ENCODE data around the gene SLC2A4.
"Not testable (repeated sequence)": the region's sequence is repeated elsewhere in the genome, so short reads cannot be mapped to it uniquely, and the experiment has no call there.

Gene SLC2A4

DNA sequence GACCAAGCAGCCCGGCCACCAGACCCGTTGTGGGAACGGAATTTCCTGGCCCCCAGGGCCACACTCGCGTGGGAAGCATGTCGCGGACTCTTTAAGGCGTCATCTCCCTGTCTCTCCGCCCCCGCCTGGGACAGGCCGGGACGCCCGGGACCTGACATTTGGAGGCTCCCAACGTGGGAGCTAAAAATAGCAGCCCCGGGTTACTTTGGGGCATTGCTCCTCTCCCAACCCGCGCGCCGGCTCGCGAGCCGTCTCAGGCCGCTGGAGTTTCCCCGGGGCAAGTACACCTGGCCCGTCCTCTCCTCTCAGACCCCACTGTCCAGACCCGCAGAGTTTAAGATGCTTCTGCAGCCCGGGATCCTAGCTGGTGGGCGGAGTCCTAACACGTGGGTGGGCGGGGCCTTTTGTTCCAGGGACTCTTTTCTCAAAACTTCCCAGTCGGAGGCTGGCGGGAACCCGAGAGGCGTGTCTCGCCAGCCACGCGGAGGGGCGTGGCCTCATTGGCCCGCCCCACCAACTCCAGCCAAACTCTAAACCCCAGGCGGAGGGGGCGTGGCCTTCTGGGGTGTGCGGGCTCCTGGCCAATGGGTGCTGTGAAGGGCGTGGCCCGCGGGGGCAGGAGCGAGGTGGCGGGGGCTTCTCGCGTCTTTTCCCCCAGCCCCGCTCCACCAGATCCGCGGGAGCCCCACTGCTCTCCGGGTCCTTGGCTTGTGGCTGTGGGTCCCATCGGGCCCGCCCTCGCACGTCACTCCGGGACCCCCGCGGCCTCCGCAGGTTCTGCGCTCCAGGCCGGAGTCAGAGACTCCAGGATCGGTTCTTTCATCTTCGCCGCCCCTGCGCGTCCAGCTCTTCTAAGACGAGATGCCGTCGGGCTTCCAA is at the start of gene SLC2A4:
TSS of gene SLC2A4 (plus strand) at position 645 of the 879 bp plus-strand sequence. CDS start at position 862, 217 bp downstream.
- DNase-seq: peak; percentile 75

DNA sequence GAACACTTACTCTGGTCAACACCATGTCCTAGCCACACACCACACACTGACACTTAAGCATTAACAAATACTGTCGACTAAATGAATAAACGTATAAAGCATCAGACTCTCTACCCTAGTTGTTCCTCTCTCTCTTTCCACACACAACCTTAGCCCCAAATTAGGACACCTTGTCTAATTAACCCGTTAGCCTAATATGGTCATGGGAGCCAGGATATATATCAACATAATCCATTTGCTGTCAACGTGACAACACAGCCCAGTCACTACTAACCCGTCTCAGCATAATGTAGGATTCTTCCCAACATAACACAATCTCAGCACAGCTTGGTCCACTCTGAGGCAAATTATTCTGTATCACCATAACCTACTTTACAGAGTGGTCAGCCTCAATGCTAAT is 49.4 kb upstream of the SLC2A4 start:
- no peak for DNase-seq

DNA sequence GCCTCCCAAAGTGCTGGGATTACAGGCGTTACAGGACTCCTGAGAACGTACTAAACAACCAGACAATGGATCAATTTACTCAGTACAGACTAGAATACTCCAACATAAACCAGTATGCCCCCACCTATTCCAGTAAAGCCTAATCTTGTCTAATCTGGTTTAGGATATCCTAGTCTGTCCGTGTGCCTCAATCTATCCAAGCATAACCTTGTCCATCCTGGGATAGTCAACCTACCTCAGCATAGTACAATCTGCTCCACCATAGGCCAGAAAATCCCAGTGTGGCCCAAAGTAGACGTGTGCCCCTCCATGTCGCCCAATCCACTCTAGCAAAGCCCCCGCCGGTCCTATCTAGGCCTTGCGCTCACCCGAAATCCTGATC is 47.8 kb upstream of the SLC2A4 start:
- no peak for DNase-seq

DNA sequence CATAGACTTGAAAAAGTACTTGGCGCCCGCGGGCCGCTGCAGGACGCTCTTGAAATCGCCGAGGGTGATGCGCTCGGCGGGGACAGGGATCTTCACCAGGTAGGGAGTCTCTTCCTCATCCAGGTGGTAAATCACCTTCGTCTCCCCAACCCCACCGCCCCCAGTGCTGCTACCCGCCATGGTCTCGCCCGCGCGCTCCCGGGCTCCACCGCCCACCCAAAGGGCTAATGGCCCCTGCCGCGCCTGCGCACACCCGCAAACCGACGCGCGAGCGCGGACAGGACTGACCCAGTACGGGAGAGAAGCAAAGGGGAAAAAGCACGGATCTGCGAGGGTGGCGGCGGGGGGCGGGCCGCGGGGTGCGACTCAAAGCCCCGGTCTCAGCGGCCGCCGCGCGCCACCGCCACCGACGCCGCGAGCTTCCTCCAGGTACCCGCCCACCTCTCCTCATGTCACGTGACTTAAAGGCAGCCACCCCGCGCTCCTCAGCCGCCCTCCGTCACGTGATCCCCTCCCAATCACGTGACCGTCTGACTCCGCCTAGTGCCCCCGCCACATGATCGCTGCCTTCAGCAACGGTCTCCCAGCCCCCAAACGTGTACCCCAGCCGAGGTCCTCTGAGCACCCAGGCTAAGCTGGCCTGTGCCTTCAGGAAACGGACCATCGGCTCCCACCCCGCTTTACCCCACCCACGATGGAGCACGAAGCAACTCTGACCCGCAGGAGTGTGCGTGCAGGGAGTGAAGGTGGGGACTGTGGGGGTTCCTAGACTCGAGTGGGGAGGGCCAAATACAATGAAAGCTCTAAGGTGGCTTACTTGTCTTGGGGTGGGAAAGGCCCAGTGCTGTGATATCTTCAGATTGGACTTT is 47.2 kb upstream of the SLC2A4 start, which contains the start of gene DVL2:
TSS of gene DVL2 (minus strand) at position 435 of the 869 bp plus-strand sequence. CDS start at position 180, 255 bp downstream.
- DNase-seq: peak; percentile 94

DNA sequence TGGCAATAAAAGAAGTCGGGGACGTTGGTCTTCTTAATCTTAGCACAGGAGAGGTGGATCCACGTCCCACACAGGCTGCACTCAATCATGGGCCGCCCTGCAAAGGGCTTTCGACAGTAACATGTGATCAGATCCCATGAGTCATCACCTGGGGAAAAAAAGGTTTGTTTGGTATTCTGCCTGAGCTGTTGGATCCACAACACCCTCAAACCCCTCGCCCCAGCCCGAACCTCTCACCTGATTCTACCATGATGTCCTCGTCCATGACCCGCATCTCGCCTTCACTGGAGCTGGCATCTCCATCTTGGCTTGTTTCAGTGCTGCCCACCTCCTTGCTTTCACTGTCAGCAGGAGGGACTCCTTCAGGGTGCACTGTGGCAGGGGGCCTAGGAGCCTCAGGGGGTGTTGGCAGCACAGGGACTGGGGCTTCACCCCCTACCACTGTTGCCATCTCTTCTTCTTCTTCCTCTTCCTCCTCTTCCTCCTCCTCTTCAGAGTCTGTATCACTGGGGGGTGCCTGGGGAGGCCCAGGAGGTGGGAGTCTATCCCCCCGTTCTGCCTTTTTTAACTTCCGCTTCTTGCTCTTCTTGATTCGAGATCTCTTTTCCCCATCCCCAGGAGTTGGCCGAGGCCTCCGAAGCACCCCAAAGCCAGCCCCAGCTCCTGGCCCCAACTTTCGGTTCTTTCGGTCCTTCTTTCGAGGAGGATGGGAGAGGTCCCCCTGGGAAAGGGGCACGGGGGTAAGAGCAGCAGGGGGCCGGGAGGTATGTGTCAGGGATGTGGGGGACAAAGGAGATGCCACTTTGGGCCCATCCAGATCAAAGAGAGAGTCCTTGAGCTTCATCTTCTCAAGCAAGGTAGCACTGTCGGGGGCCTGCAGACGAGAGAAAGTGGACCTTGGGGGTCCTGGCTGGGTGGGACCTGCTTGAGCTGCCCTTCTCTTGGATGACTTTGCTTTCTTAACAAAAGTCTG is 45.5 kb upstream of the SLC2A4 start:
- no peak for DNase-seq

DNA sequence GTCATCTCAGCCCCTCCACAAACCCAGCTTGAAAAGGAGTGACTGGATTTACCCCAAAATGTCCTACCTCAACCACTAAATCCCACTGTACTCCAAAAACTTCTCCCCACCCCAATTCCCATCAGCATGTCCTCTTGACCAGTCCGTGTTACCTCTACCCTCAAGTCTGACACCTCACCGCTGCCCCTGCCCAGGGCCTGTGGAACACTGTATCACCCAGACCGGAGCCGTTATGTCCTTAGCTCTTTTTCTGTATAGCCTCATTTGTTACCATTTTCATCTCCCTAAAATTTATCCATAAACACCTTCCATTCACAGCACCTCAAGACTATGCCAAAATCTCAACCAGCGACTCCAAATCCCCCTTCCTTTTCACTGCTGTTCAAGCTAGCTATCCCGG is 44.7 kb upstream of the SLC2A4 start:
- no peak for DNase-seq

DNA sequence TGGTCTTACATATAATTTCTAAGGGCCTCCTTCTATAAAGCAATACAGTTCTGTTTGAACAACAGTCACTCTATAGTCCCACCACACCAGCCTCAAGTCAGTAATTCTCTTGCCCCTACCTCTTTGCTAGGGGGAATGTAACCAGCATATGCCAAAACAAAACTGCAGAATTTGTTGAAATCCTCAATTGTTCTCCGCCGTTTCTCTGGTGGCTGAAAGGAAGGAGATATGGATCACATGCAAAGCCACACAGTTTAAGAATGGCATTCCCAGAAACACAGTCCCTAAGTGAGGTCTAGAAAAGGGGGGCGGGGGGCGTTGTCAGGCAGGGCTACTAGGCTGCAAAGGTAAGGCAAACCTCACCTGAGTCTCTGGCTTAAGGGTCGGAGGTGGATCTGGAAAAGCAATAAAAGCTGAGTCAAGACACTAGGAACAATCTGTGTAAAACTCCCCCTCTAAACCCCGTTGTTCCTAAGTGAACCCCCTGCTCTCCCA is 44.2 kb upstream of the SLC2A4 start:
- DNase-seq: no peak

DNA sequence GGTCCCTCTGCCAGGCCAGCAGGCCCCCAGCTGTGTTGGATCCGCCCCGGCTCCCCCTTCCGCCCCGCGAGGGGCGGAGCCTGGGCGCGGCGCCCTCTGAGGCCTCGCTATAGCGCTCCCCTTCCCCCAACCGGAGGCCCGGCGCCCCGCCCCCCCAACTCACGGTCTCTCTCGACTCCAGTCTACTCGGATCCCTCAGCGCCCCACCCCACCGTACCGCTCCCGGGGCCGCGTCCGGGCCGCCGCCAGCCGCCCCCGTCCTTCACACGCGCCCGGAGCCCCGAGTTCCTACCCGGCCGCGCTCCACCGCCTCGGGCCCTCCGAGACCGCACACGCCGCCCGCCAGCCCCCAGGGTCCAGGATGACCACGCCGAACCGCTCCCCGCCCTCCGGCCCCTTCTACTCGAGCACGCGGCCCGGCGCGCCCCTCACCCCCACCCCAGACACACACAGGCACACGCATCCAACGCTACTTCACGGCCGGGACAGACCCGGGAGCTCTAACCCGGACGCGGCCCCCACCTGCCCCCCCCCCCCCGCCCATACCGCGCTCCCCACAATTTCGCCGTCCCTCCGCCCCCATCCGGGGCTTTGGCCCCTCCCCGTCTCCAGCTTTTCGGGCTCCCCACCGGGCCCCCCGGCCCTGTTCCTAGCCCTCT is 43.6 kb upstream of the SLC2A4 start:
- peak; percentile 82 for DNase-seq

DNA sequence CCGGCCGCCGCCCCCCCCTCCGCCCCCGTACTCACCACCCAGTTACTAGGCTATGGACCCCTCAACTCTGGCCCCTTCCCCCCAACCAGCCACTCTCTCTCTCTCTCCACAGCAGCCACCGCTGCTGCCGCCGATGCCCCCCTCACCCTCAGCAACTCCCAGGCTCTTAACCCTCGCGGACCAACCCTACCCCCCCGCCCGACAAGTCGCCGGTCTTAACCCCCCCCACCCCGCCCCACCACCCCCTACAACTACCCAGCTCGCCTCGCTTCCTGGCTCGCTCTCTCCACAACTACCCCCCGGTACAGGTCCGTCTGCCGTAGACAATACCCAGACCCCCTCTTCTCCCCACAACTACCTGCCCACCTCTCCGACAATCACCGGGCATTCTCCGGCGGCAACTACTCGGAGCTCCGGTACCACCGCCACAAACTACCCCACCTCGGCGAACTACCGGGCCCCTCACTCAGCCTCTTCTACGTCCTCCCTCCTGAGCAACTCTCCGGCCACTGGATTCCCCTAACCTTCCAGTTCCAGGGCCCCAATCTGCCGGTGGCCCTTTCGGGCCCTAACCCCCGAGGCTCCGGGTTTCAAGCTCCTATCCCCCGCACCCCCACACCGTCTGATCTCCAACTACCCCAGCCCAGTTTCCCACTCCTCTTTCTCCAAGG is 43.0 kb upstream of the SLC2A4 start:
- DNase-seq: no peak

DNA sequence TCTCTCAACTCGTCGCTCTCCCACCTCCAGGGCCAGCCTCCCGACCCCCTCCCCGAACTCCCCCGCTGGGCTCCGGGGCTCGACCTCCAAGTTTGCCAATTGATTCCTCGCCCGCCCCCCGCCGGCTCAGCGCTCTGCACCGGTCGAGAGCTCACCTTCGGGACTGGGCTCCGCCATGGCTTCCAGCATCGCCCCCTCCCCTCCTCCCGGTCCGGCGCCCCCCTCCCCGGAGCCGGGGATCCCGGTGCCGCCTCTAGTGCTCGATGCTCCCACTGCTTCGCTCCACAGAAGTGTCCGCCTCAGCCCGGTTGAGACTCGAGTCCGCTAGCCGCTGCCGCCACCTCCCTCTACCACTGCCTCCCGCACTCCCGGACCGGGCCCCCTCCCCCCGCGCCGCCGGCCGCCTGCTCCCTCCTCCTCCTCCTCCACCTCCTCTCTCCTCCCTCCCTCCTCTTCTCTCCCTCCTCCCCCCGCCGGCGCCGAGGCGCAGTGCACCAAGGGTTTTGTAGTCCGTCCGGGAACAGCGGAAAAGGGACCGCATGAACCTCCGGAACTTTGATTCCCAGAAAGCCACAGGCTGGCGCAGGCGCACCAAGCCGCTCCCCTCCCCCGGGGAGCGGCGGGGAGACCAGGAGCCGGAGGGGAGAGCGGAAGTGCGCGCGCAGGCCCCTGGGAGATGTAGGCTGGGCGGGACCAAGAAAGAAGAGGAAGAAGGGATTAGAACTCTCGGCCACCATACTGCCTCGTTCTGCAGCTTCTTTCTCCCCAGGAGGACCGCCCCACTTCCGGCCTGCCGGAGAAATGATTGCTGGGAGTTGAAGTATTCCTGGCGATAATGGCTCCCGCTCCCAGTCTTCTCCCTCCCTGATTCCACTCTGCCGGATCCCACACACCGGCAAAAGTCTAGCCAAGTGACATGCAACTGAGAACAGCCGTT is 42.2 kb upstream of the SLC2A4 start, which contains the start of gene PHF23:
TSS of gene PHF23 (minus strand) at position 367 of the 937 bp plus-strand sequence. CDS start at position 189, 178 bp downstream.
- peak; percentile 100 for DNase-seq

DNA sequence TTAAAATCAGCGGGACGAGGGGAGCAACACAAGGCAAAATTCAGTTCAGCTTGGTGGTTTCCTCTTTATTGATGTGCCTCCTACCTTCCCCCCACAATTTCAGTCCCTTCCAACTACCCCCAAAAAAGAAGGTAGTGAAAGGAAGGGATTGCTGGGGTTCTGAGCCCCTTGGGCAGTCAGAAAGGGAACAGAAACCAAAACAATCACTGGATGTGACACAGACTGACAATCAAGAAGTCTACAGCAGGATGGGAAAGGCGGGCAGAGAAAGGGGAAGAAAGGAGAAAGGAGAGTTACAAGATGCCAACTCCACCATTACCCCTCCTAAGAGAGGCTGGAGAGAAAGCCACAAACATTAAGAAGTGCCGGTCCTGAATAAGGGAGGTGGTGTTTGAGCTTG is 41.1 kb upstream of the SLC2A4 start:
- DNase-seq: no peak

DNA sequence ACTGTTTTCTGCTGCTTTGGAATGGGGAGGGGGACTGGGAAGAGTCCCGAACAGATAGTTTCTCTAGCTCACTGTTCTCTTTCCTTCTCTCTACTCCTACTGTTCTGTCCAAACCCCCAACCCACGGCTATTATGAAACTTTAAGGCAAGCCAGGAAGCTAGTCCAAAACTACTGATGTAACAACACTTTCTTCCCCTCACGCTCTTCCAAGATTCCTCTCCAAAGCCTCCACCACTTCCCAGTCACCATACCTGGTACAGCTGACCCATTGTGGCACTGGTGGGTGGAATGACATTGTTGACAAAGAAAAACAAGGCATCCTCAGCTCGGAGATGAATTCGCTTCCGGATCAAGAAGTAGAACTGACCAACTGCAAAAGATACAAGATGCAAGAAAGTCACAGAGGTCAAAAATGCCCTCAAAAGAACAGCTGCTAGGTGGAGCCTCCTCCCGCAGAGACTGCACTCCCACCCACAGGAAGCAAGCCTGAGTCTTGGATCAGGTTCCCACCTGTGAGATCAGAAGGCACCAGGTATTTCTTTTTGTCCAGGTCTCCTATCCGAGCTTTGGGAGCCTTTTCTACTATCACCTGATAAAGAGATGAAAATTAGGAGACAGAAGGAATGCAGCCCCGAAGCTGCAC is 40.3 kb upstream of the SLC2A4 start:
- no peak for DNase-seq

DNA sequence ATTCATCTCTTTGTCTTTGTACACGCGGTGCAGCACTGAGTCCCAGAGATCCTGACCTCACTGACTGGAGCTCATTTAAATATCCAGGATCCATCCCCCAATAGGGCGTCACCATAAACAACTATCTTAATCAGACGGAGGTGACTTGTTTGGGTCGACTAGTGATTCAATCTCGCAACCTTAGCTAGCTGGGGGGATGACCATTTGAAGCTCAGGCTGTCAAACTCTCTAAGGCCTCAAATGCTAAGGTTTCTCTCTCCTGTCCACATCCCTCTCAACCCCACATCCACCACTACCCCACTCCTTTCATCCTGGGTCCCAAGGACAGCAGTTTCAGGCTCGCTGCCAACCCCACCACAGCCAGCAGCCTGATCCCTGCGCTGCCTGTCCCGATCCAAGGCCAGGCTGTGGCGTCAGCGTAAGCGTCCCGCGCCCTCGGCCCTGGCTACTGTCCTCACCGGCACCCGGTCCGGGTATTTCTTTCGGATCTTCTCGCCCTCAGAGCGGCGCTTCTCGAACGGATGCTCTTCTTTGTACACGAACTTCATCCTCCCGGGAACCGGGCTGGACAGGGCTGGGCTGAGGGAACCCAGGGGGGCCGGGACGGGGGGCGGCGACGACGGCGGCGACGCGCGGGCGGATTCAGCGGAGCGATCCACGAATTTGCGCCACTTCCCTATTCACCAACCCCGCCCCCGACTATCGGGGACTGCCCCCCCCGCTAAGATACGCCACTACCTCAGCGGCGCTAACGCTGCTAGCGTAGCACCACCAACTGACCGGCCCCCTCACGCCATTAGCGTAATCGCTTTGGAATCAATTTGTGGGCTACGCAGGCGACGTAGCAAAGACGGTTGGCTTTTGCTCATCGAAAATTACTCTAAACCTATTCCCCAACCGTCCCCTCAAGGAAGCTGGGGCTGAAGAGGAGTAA is 39.5 kb upstream of the SLC2A4 start, which contains the start of gene GABARAP:
TSS of gene GABARAP (minus strand) at position 667 of the 934 bp plus-strand sequence. CDS start at position 548, 119 bp downstream.
- DNase-seq: peak; percentile 93

DNA sequence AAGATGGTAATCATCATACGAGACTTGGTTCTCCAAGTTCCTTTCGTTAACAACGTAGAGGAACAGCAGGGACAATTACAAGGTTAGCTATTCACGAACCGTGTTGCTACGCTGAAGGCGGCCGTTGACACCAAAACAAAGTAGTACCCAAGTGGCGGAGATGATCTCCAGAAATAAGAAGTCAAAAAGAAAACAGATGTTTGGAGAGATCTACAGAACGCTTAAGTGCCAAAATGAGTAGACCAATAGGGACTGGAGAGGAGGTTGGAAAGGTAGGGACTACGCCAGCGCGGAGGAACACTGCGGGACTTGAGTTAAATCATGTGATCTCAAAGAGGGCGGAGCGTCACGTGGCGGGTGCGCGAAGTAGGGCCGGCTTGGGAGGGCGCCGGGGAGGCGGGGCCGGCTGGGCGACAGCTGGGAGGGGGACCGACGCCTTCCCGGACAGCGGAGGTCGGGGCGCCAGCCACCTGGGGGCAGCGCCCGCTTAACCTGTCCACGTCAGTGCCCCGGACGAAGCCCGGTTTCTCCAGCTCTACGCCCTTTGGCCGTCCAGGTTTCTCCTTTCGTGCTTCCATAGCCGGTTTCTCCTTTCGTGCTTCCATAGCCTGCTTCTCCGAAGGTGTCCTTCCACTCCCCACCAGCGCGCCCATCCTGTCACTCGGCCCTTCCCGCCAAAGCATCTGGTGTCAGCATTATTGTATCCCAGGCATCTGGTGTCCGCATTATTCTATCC is 38.6 kb upstream of the SLC2A4 start:
- DNase-seq: peak; percentile 94

DNA sequence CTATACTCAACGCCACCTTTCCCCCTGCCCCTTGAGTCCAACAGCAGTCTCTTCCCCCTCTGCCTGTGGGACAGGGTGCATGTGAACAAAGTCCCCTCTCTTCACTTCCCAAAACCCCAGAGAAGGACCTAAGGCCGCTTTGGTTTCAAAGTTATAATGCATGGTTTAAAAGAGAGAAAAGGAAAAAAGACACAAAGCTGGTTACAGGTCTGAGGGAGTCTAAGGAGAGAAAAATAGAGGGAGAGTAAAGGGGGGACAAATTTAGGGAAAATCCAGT is 38.1 kb upstream of the SLC2A4 start:
- no peak for DNase-seq

DNA sequence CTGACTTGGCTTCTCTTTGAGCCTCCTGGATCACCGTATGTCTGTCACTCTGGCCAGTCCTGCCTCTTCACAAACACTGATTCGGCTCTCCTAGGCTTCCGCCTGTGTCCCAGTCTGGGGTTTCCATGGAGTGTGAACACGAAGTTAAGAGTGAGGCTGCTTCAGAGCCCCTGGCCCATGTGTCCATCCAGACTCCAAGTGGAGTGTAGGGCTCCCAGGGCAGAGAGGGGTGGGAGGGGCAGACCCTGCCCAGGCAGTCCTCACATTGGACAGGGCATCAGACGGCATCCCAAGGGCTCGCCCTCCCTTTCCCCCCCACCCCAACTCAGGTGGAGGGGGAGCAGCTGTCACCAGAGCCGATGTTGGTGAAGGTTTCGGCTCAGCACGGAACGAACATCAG is 37.7 kb upstream of the SLC2A4 start:
- DNase-seq: not testable (repeated sequence)

DNA sequence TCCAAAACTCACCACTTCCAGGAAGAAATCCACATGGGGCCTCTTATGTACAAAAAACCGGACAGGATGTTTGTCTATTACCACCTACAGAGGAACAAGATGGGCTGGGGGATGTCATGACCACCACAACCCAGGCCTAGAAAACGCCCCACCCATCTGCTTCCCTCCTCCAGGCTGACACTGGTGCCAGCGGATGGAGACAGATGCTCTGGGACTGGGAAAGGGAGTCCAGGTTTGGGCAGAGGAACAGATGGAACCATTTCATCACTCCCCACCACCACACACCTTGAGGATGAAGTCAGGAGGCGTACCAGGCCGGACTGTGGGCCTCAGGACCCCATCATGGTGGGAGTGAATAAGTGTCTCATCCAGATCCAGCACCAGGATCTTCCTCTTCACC is 34.7 kb upstream of the SLC2A4 start:
- DNase-seq: no peak

Measured in CD4-positive, alpha-beta T cell treated with Interleukin-4 for 4 hours (primary cell).